CD14-positive monocyte (primary cell): Measurements from ENCODE around the gene ITIH3. TPM values are rescaled to one million over a fixed set of nuclear protein-coding genes. Genes with fewer than 3 reads are reported as not detected.

ENCODE experiments used
- DNase-seq, 3 donors: peaks; one replicate each; pipeline ENCODE4 v3.0.0-alpha.2; 2011 to 2022
- H2AFZ ChIP-seq: 2 replicates; pipeline ENCODE4 v1.6.0; 2012; ENCODE audit warnings: mild to moderate bottlenecking, low read depth, low read length, inconsistent platforms; ENCODE audit not compliant: insufficient read depth, poor library complexity, severe bottlenecking
- H3K27ac ChIP-seq, 2 donors: 1 replicate in 1 of 2; 2 replicates in 1 of 2; pipeline ENCODE4 v1.5.1; 2012 to 2013; ENCODE audit warnings: low read length in 2 of 2, control low read depth in 1 of 2, inconsistent platforms in 1 of 2, low read depth in 1 of 2, mild to moderate bottlenecking in 1 of 2
- H3K27me3 ChIP-seq, 2 donors: one replicate each; pipeline versions ENCODE4 v1.6.0 to v1.6.1; 2011 to 2013; ENCODE audit warnings: low read length in 2 of 2; ENCODE audit not compliant: control insufficient read depth in 2 of 2, insufficient read depth in 2 of 2
- H3K36me3 ChIP-seq, 2 donors: replicated peaks in 1 of 2; 1 replicate in 1 of 2; 2 replicates in 1 of 2; pipeline versions ENCODE4 v1.5.1 to v1.6.1; 2012 to 2013; ENCODE audit warnings: low read length in 2 of 2, control low read depth in 1 of 2, inconsistent platforms in 1 of 2, mild to moderate bottlenecking in 1 of 2; ENCODE audit not compliant: insufficient read depth in 2 of 2, control insufficient read depth in 1 of 2
- H3K4me1 ChIP-seq, 2 donors: 1 replicate in 1 of 2; 2 replicates in 1 of 2; pipeline versions ENCODE4 v1.5.1 to v1.6.1; 2012 to 2013; ENCODE audit warnings: low read length in 2 of 2, control low read depth in 1 of 2, inconsistent platforms in 1 of 2, mild to moderate bottlenecking in 1 of 2, moderate library complexity in 1 of 2; ENCODE audit not compliant: insufficient read depth in 2 of 2, control insufficient read depth in 1 of 2
- H3K4me2 ChIP-seq: replicated peaks from 2 replicates; pipeline ENCODE3; 2012; ENCODE audit warnings: low read length, moderate library complexity, mild to moderate bottlenecking; ENCODE audit not compliant: poor library complexity, severe bottlenecking; ENCODE audit errors: extremely low read depth
- H3K4me3 ChIP-seq, 3 experiments: fragments of 200-600 bp in 1 of 3; sonication (generic) in 1 of 3; replicated peaks in 1 of 3; 1 replicate in 2 of 3; 2 replicates in 1 of 3; pipeline ENCODE4 v1.5.1; 2011 to 2013; ENCODE audit warnings: low read length in 3 of 3, mild to moderate bottlenecking in 3 of 3, control low read depth in 2 of 3, low read depth in 2 of 3, inconsistent platforms in 1 of 3, moderate library complexity in 1 of 3
- H3K79me2 ChIP-seq: 2 replicates; pipeline ENCODE4 v1.6.0; 2012; ENCODE audit warnings: mild to moderate bottlenecking, control low read depth, inconsistent platforms, low read length, moderate library complexity; ENCODE audit not compliant: insufficient read depth
- H3K9ac ChIP-seq: 2 replicates; pipeline ENCODE4 v1.6.0; 2017; ENCODE audit warnings: low read length, mild to moderate bottlenecking; ENCODE audit not compliant: insufficient read depth, poor library complexity, severe bottlenecking
- H3K9me3 ChIP-seq, 2 donors: replicated peaks in 1 of 2; 1 replicate in 1 of 2; 2 replicates in 1 of 2; pipeline versions ENCODE4 v1.5.1 to v1.6.1; 2012 to 2013; ENCODE audit warnings: low read length in 2 of 2, control low read depth in 1 of 2; ENCODE audit not compliant: control insufficient read depth in 1 of 2, insufficient read depth in 1 of 2
- H4K20me1 ChIP-seq: 2 replicates; pipeline ENCODE4 v1.6.0; 2012; ENCODE audit warnings: mild to moderate bottlenecking, low read length, control low read depth, moderate library complexity; ENCODE audit not compliant: insufficient read depth
- H3K27ac Mint-ChIP-seq, 7 donors: one replicate each; pipeline ENCODE4 v1.8.0; 2020; ENCODE audit warnings: mild to moderate bottlenecking in 7 of 7, mixed read lengths in 7 of 7, moderate library complexity in 6 of 7, inconsistent platforms in 2 of 7
- H3K27me3 Mint-ChIP-seq, 3 donors: one replicate each; pipeline ENCODE4 v1.8.0; 2021 to 2022; ENCODE audit warnings: low read depth in 3 of 3, mild to moderate bottlenecking in 3 of 3, mixed read lengths in 3 of 3, moderate library complexity in 3 of 3, inconsistent platforms in 1 of 3
- H3K36me3 Mint-ChIP-seq, 2 donors: one replicate each; pipeline ENCODE4 v1.8.0; 2020; ENCODE audit warnings: mixed read lengths in 2 of 2, inconsistent platforms in 1 of 2, mild to moderate bottlenecking in 1 of 2
- H3K4me1 Mint-ChIP-seq: one replicate; pipeline ENCODE4 v1.8.0; 2020; ENCODE audit warnings: mild to moderate bottlenecking, mixed read lengths
- H3K4me3 Mint-ChIP-seq, 2 donors: one replicate each; pipeline ENCODE4 v1.8.0; 2020; ENCODE audit warnings: mild to moderate bottlenecking in 2 of 2, mixed read lengths in 2 of 2, moderate library complexity in 1 of 2
- H3K9me3 Mint-ChIP-seq, 7 donors: one replicate each; pipeline ENCODE4 v1.8.0; 2020 to 2022; ENCODE audit warnings: mixed read lengths in 7 of 7, mild to moderate bottlenecking in 6 of 7, moderate library complexity in 6 of 7, inconsistent platforms in 2 of 7
- WGBS: methylation state at CpG from one replicate; pipeline ENCODE4 v1.1.5; 2013; ENCODE audit warnings: missing lambda C conversion rate; ENCODE audit not compliant: insufficient coverage; 5-methylcytosine and 5-hydroxymethylcytosine counted together
- intact Hi-C, 2 donors: fragments of 100-400 bp; cut with micrococcal nuclease; formaldehyde crosslinking; loops; one replicate each; pipeline versions ENCODE4 v1.15.0 to v1.15.1; 2023
- polyA plus RNA-seq, 3 donors: library from polyadenylated mRNA; depleted of rRNA in 1 of 3; unstranded in 2 of 3; stranded (reverse) in 1 of 3; fragments of 300-500 nt in 2 of 3; fragments of >200 nt in 1 of 3; fragmentation: Illumina TruSeq in 2 of 3; gene quantifications; 1 replicate in 2 of 3; 2 replicates in 1 of 3; pipeline ENCODE4 v1.2.3, GENCODE V29; 2012 to 2021
- TF ChIP-seq, protein P1 (sequence below): fragments of 200-600 bp; IDR thresholded peaks from one replicate; pipeline ENCODE4 v1.8.0; 2022; ENCODE audit warnings: antibody characterized with exemption, mild to moderate bottlenecking

ITIH3 gene
- polyA plus RNA-seq, 3 donors = 0.07 TPM; not detected in 2

DNA sequence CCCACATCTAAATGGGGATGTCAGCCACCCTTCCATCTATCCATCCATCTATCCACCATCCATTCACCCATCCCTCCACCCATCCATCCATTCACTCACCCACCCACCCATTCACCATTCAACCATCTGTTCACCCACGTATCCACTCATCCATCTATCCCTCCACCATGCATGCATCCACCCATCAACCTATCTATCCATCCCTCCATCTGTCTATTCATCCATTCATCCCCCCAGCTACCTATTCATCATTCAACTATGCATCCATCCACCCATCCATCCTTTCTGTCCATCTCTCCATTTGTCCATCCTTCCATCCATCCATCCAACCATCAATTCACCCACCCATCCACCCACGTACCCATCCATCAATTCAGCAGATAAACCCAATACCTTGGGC lies 14.6 kb downstream of the ITIH3 start:
- H3K27me3 Mint-ChIP-seq = peaks cover 0 to 7% (median 2%) of the 10 kb centered on the region in 3 donors
- H3K36me3 Mint-ChIP-seq = no peaks in the 10 kb centered on the region
- H2AFZ ChIP-seq = no peak overlapping the region
- H3K4me1 ChIP-seq = no peaks in the 10 kb centered on the region
- no peak overlapping the region for H3K9ac ChIP-seq
- no peak overlapping the region for H3K4me3 ChIP-seq
- intact Hi-C loops = no loop called here
- no peak for DNase-seq
- no peaks in the 10 kb centered on the region for H3K9me3 ChIP-seq
- TF ChIP-seq, protein P1, sequence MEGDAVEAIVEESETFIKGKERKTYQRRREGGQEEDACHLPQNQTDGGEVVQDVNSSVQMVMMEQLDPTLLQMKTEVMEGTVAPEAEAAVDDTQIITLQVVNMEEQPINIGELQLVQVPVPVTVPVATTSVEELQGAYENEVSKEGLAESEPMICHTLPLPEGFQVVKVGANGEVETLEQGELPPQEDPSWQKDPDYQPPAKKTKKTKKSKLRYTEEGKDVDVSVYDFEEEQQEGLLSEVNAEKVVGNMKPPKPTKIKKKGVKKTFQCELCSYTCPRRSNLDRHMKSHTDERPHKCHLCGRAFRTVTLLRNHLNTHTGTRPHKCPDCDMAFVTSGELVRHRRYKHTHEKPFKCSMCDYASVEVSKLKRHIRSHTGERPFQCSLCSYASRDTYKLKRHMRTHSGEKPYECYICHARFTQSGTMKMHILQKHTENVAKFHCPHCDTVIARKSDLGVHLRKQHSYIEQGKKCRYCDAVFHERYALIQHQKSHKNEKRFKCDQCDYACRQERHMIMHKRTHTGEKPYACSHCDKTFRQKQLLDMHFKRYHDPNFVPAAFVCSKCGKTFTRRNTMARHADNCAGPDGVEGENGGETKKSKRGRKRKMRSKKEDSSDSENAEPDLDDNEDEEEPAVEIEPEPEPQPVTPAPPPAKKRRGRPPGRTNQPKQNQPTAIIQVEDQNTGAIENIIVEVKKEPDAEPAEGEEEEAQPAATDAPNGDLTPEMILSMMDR = no peak
- H3K4me3 Mint-ChIP-seq = no peak overlapping the region
- no peak overlapping the region for H3K27ac ChIP-seq
- peaks cover 5% of the 10 kb centered on the region for H3K4me1 Mint-ChIP-seq
- H3K27ac Mint-ChIP-seq = no peak overlapping the region
- H3K4me2 ChIP-seq = no peak overlapping the region
- H4K20me1 ChIP-seq = no peaks in the 10 kb centered on the region
- no peaks in the 10 kb centered on the region for H3K27me3 ChIP-seq
- 95% methylated on average over 2 of the region's 2 CpGs for WGBS
- H3K9me3 Mint-ChIP-seq = no peaks in the 10 kb centered on the region
- H3K79me2 ChIP-seq = no peaks in the 10 kb centered on the region
- no peaks in the 10 kb centered on the region for H3K36me3 ChIP-seq

DNA sequence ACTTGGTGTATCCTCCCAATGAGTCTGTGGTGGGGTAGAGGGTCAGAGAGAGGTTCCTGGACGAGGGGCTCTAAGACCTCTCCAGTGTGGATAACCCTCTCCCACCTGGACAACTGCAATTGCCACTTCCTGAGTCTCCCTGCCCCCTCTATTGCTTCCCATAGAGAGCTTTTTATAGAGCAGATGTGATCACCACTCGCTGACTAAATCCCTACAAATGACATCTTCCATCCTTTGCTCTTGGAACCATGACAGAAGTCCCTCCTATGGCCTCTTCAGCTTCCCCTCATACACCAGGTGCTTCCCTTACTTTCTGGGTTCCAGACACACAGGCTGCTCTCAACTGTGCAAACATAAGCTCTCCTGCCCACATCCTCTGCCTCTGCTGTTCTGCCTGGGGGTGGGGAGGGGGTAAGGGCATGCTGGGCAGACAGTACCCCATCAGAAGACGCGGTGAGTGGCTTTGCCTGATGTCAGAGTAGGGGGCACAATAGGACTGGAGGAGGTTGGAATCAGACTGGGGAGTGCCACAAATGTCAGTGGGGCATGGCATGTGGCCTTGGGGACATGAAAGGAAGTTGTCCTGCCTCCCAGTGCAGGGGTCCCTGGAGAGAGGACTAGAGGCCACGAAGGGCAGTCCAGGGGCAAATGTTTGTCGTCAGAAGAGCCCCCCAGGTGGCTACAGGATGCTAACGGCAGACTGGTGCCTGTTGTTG lies 15.2 kb downstream of the ITIH3 start:
- Mint-ChIP-seq H3K4me3 (no peak overlapping the region), H3K36me3 (no peaks in the 10 kb centered on the region), H3K9me3 (no peaks in the 10 kb centered on the region), H3K27me3 (peaks cover 0 to 7% (median 2%) of the 10 kb centered on the region in 3 donors), H3K27ac (no peak overlapping the region), H3K4me1 (peaks cover 5% of the 10 kb centered on the region)
- no peaks in the 10 kb centered on the region for H3K36me3 ChIP-seq
- TF ChIP-seq, protein P1 = no peak
- H3K27me3 ChIP-seq = no peaks in the 10 kb centered on the region
- H3K9ac ChIP-seq = no peak overlapping the region
- no peak for DNase-seq
- H3K4me2 ChIP-seq = no peak overlapping the region
- H4K20me1 ChIP-seq = no peaks in the 10 kb centered on the region
- no peaks in the 10 kb centered on the region for H3K9me3 ChIP-seq
- no peaks in the 10 kb centered on the region for H3K4me1 ChIP-seq
- H3K79me2 ChIP-seq = no peaks in the 10 kb centered on the region
- H2AFZ ChIP-seq = no peak overlapping the region
- no peak overlapping the region for H3K4me3 ChIP-seq
- WGBS = 46% methylated on average over 6 of the region's 7 CpGs
- intact Hi-C loops = no loop called here
- H3K27ac ChIP-seq = no peak overlapping the region
